B cell (primary cell): ENCODE results near the gene OR13C8. TPM values are rescaled to one million over a fixed set of nuclear protein-coding genes. Genes with fewer than 3 reads are reported as not detected.

Experiments used
- ATAC-seq: fragments of 200-7000 bp; cut with Tn5 transposase; one replicate; pipeline ENCODE4 v1.10.0; 2021; ENCODE audit warnings: low read depth, mild to moderate bottlenecking, moderate number of reproducible peaks, moderate library complexity
- CTCF ChIA-PET: fragments of 350-600 bp; sonication (Branson Sonifier 250); formaldehyde crosslinking; loops from one replicate; lab custom pipeline; 2021; ENCODE audit warnings: antibody characterized with exemption, inconsistent platforms; lab: Charles Lee
- POLR2A ChIA-PET: fragments of 350-600 bp; sonication (Branson Sonifier 250); formaldehyde crosslinking; loops from one replicate; lab custom pipeline; 2021; ENCODE audit warnings: antibody characterized with exemption; lab: Charles Lee
- DNase-seq: peaks from one replicate; pipeline ENCODE4 v3.0.0; 2013
- H2AFZ ChIP-seq: 2 replicates; pipeline ENCODE4 v1.6.1; 2012; ENCODE audit warnings: mild to moderate bottlenecking, low read depth, low read length; ENCODE audit not compliant: insufficient read depth, poor library complexity, severe bottlenecking
- H3K27ac ChIP-seq, 2 donors: 1 replicate in 1 of 2; 2 replicates in 1 of 2; pipeline ENCODE4 v1.5.1; 2012 to 2013; ENCODE audit warnings: low read length in 2 of 2, mild to moderate bottlenecking in 2 of 2, moderate library complexity in 1 of 2
- H3K27me3 ChIP-seq, 4 experiments: fragments of 200-600 bp in 1 of 4; sonication (generic) in 1 of 4; replicated peaks in 1 of 4; 1 replicate in 2 of 4; 2 replicates in 2 of 4; pipeline versions ENCODE4 v1.6.1 to v1.7.0; 2013 to 2016; ENCODE audit warnings: low read length in 3 of 4, mild to moderate bottlenecking in 2 of 4, mixed read lengths in 1 of 4, moderate library complexity in 1 of 4; ENCODE audit not compliant: insufficient read depth in 4 of 4, control insufficient read depth in 3 of 4; ENCODE audit errors: control extremely low read depth in 1 of 4
- H3K36me3 ChIP-seq, 2 experiments: replicated peaks in 1 of 2; 1 replicate in 1 of 2; 2 replicates in 1 of 2; pipeline versions ENCODE4 v1.6.1 to v1.7.1; 2013; ENCODE audit warnings: low read length in 1 of 2; ENCODE audit not compliant: insufficient read depth in 2 of 2, control insufficient read depth in 1 of 2; ENCODE audit errors: control extremely low read depth in 1 of 2, extremely low read depth in 1 of 2
- H3K4me1 ChIP-seq, 2 donors: fragments of 200-600 bp in 1 of 2; sonication (generic) in 1 of 2; 1 replicate in 1 of 2; 2 replicates in 1 of 2; pipeline versions ENCODE4 v1.5.1 to v1.6.1; 2013 to 2017; ENCODE audit warnings: low read length in 2 of 2; ENCODE audit not compliant: control insufficient read depth in 2 of 2, insufficient read depth in 2 of 2
- H3K4me2 ChIP-seq: replicated peaks from 2 replicates; pipeline ENCODE3; 2012; ENCODE audit warnings: mild to moderate bottlenecking, low read depth, low read length; ENCODE audit not compliant: poor library complexity, severe bottlenecking
- H3K4me3 ChIP-seq, 5 experiments: fragments of 200-600 bp in 1 of 5; sonication (generic) in 1 of 5; 1 replicate in 3 of 5; 2 replicates in 2 of 5; pipeline versions ENCODE4 v1.5.1 to v1.7.0; 2011 to 2016; ENCODE audit warnings: low read length in 4 of 5, mild to moderate bottlenecking in 4 of 5, low read depth in 2 of 5, control low read depth in 1 of 5, moderate library complexity in 1 of 5; ENCODE audit not compliant: insufficient read depth in 1 of 5; ENCODE audit errors: control extremely low read depth in 1 of 5, extremely low read depth in 1 of 5
- H3K79me2 ChIP-seq: fragments of 200-600 bp; sonication (generic); one replicate; pipeline ENCODE4 v1.6.0; 2016; ENCODE audit warnings: low read length; ENCODE audit not compliant: control insufficient read depth, insufficient read depth
- H3K9ac ChIP-seq: fragments of 200-600 bp; sonication (generic); 2 replicates; pipeline ENCODE4 v1.6.1; 2017; ENCODE audit warnings: mild to moderate bottlenecking, low read length, moderate library complexity
- H3K9me3 ChIP-seq, 3 donors: one replicate each; pipeline versions ENCODE4 v1.6.1 to v1.7.1; 2013; ENCODE audit warnings: low read length in 2 of 3; ENCODE audit not compliant: control insufficient read depth in 2 of 3, insufficient read depth in 1 of 3; ENCODE audit errors: control extremely low read depth in 1 of 3
- H4K20me1 ChIP-seq: 2 replicates; pipeline ENCODE4 v1.6.0; 2012; ENCODE audit warnings: mild to moderate bottlenecking, low read length; ENCODE audit not compliant: insufficient read depth, control insufficient read depth, poor library complexity, severe bottlenecking
- H3K27ac Mint-ChIP-seq: one replicate; pipeline ENCODE4 v1.8.0; 2021; ENCODE audit warnings: mixed read lengths
- H3K27me3 Mint-ChIP-seq: one replicate; pipeline ENCODE4 v1.8.0; 2021; ENCODE audit warnings: mixed read lengths
- H3K4me1 Mint-ChIP-seq: one replicate; pipeline ENCODE4 v1.8.0; 2021; ENCODE audit warnings: mixed read lengths
- H3K4me3 Mint-ChIP-seq: one replicate; pipeline ENCODE4 v1.8.0; 2021; ENCODE audit warnings: mixed read lengths
- H3K9me3 Mint-ChIP-seq: one replicate; pipeline ENCODE4 v1.8.0; 2022; ENCODE audit warnings: mixed read lengths; ENCODE audit not compliant: insufficient read depth
- EZH2 ChIP-seq: IDR thresholded peaks from 2 replicates; pipeline ENCODE4 v1.6.1; 2012; ENCODE audit warnings: borderline replicate concordance, low read depth, mild to moderate bottlenecking, moderate library complexity, low read length; ENCODE audit not compliant: insufficient read depth, poor library complexity, severe bottlenecking
- WGBS: methylation state at CpG from one replicate; pipeline ENCODE4 v1.1.5; 2013; ENCODE audit warnings: missing lambda C conversion rate; ENCODE audit not compliant: insufficient coverage; 5-methylcytosine and 5-hydroxymethylcytosine counted together
- intact Hi-C: fragments of 100-400 bp; cut with micrococcal nuclease; formaldehyde crosslinking; loops from one replicate; pipeline ENCODE4 v1.10.0; 2022
- polyA plus RNA-seq: library from polyadenylated mRNA; depleted of rRNA; stranded (reverse); fragments of >200 nt; gene quantifications from 2 replicates; pipeline ENCODE4 v1.2.3, GENCODE V29; 2012
- total RNA-seq, 2 donors: library from RNA; stranded (reverse); fragments of 120-200 nt in 1 of 2; gene quantifications; 1 replicate in 1 of 2; 2 replicates in 1 of 2; pipeline versions ENCODE4 v1.2.3 to v1.2.4, GENCODE V29; 2013 to 2022
- TF ChIP-seq, protein P1 (sequence below): fragments of 200-600 bp; IDR thresholded peaks from one replicate; pipeline ENCODE4 v1.8.0; 2022; ENCODE audit warnings: antibody characterized with exemption, mild to moderate bottlenecking

OR13C8 gene
- total and polyA plus RNA-seq, 2 donors (not counting 1 experiment from before 2014, with no cell fraction given) = not detected

- no CpG with 5 or more reads among the region's 2 CpGs for WGBS
- H3K4me3 ChIP-seq = no peak overlapping the region
- ATAC-seq (no peak), DNase-seq (no peak)
- Mint-ChIP-seq H3K27me3 (no peaks in the 10 kb centered on the region), H3K4me3 (no peak overlapping the region), H3K4me1 (no peaks in the 10 kb centered on the region), H3K27ac (no peak overlapping the region), H3K9me3 (no peaks in the 10 kb centered on the region)
- ChIA-PET CTCF (no interaction called here), POLR2A (no interaction called here)
- H3K79me2 ChIP-seq = no peaks in the 10 kb centered on the region
- no peak overlapping the region for H3K27ac ChIP-seq
- no peaks in the 10 kb centered on the region for H4K20me1 ChIP-seq
- no peaks in the 10 kb centered on the region for H3K27me3 ChIP-seq
- H3K36me3 ChIP-seq = no peaks in the 10 kb centered on the region
- intact Hi-C loops = no loop called here
- no peak overlapping the region for H2AFZ ChIP-seq
- no peak overlapping the region for H3K4me2 ChIP-seq
- TF ChIP-seq, protein P1, sequence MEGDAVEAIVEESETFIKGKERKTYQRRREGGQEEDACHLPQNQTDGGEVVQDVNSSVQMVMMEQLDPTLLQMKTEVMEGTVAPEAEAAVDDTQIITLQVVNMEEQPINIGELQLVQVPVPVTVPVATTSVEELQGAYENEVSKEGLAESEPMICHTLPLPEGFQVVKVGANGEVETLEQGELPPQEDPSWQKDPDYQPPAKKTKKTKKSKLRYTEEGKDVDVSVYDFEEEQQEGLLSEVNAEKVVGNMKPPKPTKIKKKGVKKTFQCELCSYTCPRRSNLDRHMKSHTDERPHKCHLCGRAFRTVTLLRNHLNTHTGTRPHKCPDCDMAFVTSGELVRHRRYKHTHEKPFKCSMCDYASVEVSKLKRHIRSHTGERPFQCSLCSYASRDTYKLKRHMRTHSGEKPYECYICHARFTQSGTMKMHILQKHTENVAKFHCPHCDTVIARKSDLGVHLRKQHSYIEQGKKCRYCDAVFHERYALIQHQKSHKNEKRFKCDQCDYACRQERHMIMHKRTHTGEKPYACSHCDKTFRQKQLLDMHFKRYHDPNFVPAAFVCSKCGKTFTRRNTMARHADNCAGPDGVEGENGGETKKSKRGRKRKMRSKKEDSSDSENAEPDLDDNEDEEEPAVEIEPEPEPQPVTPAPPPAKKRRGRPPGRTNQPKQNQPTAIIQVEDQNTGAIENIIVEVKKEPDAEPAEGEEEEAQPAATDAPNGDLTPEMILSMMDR = no peak
- no peak for TF ChIP-seq EZH2
- H3K9me3 ChIP-seq = no peaks in the 10 kb centered on the region
- no peaks in the 10 kb centered on the region for H3K4me1 ChIP-seq
- no peak overlapping the region for H3K9ac ChIP-seq
Measured at GRCh38 chr9:104611213-104611612, 42.2 kb downstream of the OR13C8 start.

DNA sequence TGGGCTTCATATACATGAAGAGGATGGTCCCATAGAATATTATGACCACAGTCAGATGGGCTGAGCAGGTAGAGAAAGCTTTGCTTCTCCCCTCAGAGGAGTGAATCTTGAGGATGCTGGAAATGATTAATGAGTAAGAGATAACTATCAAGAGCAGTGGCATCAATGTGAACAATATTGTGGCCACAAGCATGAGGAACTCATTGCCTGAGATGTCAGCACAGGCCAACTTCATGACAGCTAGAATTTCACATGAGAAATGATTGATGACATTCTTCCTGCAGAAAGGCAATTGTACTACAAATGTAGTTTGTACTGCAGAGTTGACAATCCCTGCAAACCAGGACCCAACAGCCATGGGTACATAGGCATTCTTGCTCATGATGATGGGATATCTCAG is 48.5 kb downstream of the OR13C8 start:
- H3K27me3 ChIP-seq = no peaks in the 10 kb centered on the region
- ChIA-PET POLR2A (no interaction called here), CTCF (no interaction called here)
- no peaks in the 10 kb centered on the region for H3K4me1 ChIP-seq
- no peaks in the 10 kb centered on the region for H4K20me1 ChIP-seq
- H3K36me3 ChIP-seq = no peaks in the 10 kb centered on the region
- H3K27ac ChIP-seq = no peak overlapping the region
- H3K4me2 ChIP-seq = no peak overlapping the region
- no peak overlapping the region for H3K4me3 Mint-ChIP-seq
- no peaks in the 10 kb centered on the region for H3K4me1 Mint-ChIP-seq
- no peak for ATAC-seq
- no peaks in the 10 kb centered on the region for H3K79me2 ChIP-seq
- H2AFZ ChIP-seq = no peak overlapping the region
- no peaks in the 10 kb centered on the region for H3K9me3 ChIP-seq
- no peak overlapping the region for H3K4me3 ChIP-seq
- no peak overlapping the region for H3K27ac Mint-ChIP-seq
- no peak for DNase-seq
- H3K9ac ChIP-seq = no peak overlapping the region
- TF ChIP-seq EZH2 = no peak
- TF ChIP-seq, protein P1 = no peak
- H3K27me3 Mint-ChIP-seq = no peaks in the 10 kb centered on the region
- intact Hi-C loops = no loop called here
- no peaks in the 10 kb centered on the region for H3K9me3 Mint-ChIP-seq
